Inflammatory macrophage treated with lipopolysaccharide for 4 hours (primary cell): ENCODE results near the gene ASB7.

Source experiments
- DNase-seq: peaks from one replicate; pipeline ENCODE4 v3.0.0-alpha.2; 2020

ASB7 gene

GRCh38 chr15:100687582-100688141, 85.3 kb downstream of the ASB7 start:
- DNase-seq = no peak

GRCh38 chr15:100688549-100689120, 86.2 kb downstream of the ASB7 start:
- DNase-seq = no peak

- DNase-seq = no peak
These were observed 86.9 kb downstream of the ASB7 start for GRCh38 chr15:100689131-100689899.

- no peak for DNase-seq
These were observed 87.8 kb downstream of the ASB7 start for GRCh38 chr15:100690032-100690794.

GRCh38 chr15:100690795-100691158, 88.4 kb downstream of the ASB7 start:
- no peak for DNase-seq

GRCh38 chr15:100691321-100691720, 88.9 kb downstream of the ASB7 start:
- DNase-seq = no peak

GRCh38 chr15:100692246-100692645, 89.9 kb downstream of the ASB7 start:
- no peak for DNase-seq

GRCh38 chr15:100692671-100693070, 90.3 kb downstream of the ASB7 start:
- DNase-seq = no peak

GRCh38 chr15:100693451-100693850, 91.1 kb downstream of the ASB7 start:
- no peak for DNase-seq

- DNase-seq = no peak
These were observed 92.1 kb downstream of the ASB7 start for GRCh38 chr15:100694381-100695021.

GRCh38 chr15:100695048-100695447, 92.7 kb downstream of the ASB7 start:
- DNase-seq = no peak

GRCh38 chr15:100696452-100696851, 94.1 kb downstream of the ASB7 start:
- DNase-seq = no peak
